ENCODE results near the gene STIMATE. TPM values are rescaled to one million over a fixed set of nuclear protein-coding genes. Genes with fewer than 3 reads are reported as not detected.

The STIMATE gene
- total and polyA plus RNA-seq, 9 of the 15 experiments (the other 6 are each of a cell fraction or from before 2014, with no cell fraction given): 0.14 to 7.7 (median 4.9) TPM

DNA sequence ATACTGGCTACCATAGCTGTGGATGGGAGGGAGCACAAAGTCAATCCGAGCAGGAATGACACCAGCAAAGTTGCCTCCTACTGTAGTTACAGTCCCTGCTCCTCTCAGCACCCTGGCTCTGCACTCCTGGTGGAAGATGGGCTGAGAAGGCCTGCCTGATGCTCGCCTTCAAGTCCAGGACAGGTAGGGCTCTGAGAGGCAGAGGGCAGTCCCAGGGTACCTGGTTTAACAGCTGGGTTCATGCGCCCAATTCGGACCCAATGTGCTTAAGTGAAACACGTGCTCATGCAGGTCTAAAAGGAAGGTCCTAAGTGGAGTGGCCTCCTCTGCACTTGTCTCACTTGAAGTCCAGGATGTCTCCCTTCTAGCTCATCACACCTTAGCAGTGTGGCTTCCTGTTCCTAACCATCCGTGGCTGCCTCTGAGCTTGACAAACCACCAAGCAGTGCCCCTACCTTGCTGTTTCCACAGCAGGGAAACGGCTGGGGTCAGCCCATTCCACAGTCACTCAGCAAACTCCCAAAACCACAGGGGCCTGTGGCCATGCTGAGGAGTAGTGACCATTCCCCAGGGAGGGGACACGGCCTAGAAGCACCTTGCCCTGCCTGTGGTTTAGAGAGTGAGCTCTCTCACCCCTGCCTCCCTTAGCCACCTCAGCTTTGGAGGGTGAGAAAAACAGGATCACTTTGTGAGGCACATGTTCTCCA is 58.6 kb downstream of the STIMATE start:
- DNase-seq (ENCODE audit: extremely low read depth in 1 of 4, low spot score in 3 of 4): no peak
- BruUV-seq (replicated peaks): no TSS peak
- intact Hi-C loops (cut with micrococcal nuclease): no loop called here
- no peak for FAIRE-seq
- Histone ChIP-seq H3K27me3 (ENCODE audit: control insufficient read depth in 2 of 2, insufficient read depth in 2 of 2, low read length in 2 of 2) (no peaks in the 10 kb centered on the region), H3K4me1 (replicated peaks in 1 of 2; ENCODE audit: control insufficient read depth in 2 of 2, insufficient read depth in 2 of 2, low read length in 2 of 2) (no peaks in the 10 kb centered on the region; a peak in 1 of 5 replicates), H3K27ac (ENCODE audit: extremely low read depth, low read depth, low read length) (no peak overlapping the region), H3K9me1 (ENCODE audit: control insufficient read depth, insufficient read depth, low read length) (no peaks in the 10 kb centered on the region), H3K9ac (ENCODE audit: insufficient read depth in 1 of 2, low read depth in 2 of 2, low read length in 2 of 2) (no peak overlapping the region), H2AFZ (ENCODE audit: low read depth, low read length) (no peak overlapping the region), H3K4me2 (ENCODE audit: insufficient read depth, low read length) (no peak overlapping the region), H3K4me3 (no peak overlapping the region), H3K79me2 (ENCODE audit: control insufficient read depth, insufficient read depth, low read length) (no peaks in the 10 kb centered on the region), H3K36me3 (ENCODE audit: control insufficient read depth, insufficient read depth, low read length) (no peaks in the 10 kb centered on the region), H3K9me3 (replicated peaks; ENCODE audit: control insufficient read depth, insufficient read depth, low read depth, low read length) (no peaks in the 10 kb centered on the region), H4K20me1 (replicated peaks; ENCODE audit: control insufficient read depth, insufficient read depth, low read length) (no peaks in the 10 kb centered on the region)
- no peak for ATAC-seq
- ChIA-PET POLR2A (interaction anchor here (0.6 to 1.3 kb wide), 4 partner anchors 9 to 219 kb away, joined by 3 to 4 read pairs (median 3); no protein-coding TSS in a partner anchor), CTCF (ENCODE audit: low intra/inter-chr PET ratio) (no interaction called here)
- in situ Hi-C loops (cut with MboI): no loop called here
- WGBS (ENCODE audit: insufficient coverage, low coverage, missing lambda C conversion rate): 37% methylated on average over 7 of the region's 8 CpGs
- TF ChIP-seq HIVEP1 (CRISPR knock-in tag; IDR thresholded peaks at IDR 0.05) (no peak), ARID1B (IDR thresholded peaks at IDR 0.05) (no peak), CHCHD3 (CRISPR knock-in tag; IDR thresholded peaks at IDR 0.05) (no peak), ZNF143 (CRISPR knock-in tag; IDR thresholded peaks at IDR 0.05) (no peak), RBM39 (optimal IDR thresholded peaks at IDR 0.05; ENCODE audit: low read depth, low read length) (no peak), ZNF589 (CRISPR knock-in tag; IDR thresholded peaks at IDR 0.05; ENCODE audit: low read depth) (no peak), POLR2B (IDR thresholded peaks at IDR 0.05; ENCODE audit: low read depth, partially characterized antibody) (no peak), HMGN3 (IDR thresholded peaks at IDR 0.05; ENCODE audit: borderline replicate concordance, extremely low read depth, insufficient read length, low read depth, low read length) (no peak), ZNF696 (CRISPR knock-in tag; conservative IDR thresholded peaks at IDR 0.05) (no peak), ZNF830 (CRISPR knock-in tag; IDR thresholded peaks at IDR 0.05) (no peak)
- TF ChIP-seq, protein P1, sequence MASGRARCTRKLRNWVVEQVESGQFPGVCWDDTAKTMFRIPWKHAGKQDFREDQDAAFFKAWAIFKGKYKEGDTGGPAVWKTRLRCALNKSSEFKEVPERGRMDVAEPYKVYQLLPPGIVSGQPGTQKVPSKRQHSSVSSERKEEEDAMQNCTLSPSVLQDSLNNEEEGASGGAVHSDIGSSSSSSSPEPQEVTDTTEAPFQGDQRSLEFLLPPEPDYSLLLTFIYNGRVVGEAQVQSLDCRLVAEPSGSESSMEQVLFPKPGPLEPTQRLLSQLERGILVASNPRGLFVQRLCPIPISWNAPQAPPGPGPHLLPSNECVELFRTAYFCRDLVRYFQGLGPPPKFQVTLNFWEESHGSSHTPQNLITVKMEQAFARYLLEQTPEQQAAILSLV (tag; IDR thresholded peaks at IDR 0.05): no peak
- TF ChIP-seq, protein P2, sequence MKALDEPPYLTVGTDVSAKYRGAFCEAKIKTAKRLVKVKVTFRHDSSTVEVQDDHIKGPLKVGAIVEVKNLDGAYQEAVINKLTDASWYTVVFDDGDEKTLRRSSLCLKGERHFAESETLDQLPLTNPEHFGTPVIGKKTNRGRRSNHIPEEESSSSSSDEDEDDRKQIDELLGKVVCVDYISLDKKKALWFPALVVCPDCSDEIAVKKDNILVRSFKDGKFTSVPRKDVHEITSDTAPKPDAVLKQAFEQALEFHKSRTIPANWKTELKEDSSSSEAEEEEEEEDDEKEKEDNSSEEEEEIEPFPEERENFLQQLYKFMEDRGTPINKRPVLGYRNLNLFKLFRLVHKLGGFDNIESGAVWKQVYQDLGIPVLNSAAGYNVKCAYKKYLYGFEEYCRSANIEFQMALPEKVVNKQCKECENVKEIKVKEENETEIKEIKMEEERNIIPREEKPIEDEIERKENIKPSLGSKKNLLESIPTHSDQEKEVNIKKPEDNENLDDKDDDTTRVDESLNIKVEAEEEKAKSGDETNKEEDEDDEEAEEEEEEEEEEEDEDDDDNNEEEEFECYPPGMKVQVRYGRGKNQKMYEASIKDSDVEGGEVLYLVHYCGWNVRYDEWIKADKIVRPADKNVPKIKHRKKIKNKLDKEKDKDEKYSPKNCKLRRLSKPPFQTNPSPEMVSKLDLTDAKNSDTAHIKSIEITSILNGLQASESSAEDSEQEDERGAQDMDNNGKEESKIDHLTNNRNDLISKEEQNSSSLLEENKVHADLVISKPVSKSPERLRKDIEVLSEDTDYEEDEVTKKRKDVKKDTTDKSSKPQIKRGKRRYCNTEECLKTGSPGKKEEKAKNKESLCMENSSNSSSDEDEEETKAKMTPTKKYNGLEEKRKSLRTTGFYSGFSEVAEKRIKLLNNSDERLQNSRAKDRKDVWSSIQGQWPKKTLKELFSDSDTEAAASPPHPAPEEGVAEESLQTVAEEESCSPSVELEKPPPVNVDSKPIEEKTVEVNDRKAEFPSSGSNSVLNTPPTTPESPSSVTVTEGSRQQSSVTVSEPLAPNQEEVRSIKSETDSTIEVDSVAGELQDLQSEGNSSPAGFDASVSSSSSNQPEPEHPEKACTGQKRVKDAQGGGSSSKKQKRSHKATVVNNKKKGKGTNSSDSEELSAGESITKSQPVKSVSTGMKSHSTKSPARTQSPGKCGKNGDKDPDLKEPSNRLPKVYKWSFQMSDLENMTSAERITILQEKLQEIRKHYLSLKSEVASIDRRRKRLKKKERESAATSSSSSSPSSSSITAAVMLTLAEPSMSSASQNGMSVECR (CRISPR knock-in tag; IDR thresholded peaks at IDR 0.05): no peak
- TF ChIP-seq, protein P3, sequence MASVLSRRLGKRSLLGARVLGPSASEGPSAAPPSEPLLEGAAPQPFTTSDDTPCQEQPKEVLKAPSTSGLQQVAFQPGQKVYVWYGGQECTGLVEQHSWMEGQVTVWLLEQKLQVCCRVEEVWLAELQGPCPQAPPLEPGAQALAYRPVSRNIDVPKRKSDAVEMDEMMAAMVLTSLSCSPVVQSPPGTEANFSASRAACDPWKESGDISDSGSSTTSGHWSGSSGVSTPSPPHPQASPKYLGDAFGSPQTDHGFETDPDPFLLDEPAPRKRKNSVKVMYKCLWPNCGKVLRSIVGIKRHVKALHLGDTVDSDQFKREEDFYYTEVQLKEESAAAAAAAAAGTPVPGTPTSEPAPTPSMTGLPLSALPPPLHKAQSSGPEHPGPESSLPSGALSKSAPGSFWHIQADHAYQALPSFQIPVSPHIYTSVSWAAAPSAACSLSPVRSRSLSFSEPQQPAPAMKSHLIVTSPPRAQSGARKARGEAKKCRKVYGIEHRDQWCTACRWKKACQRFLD (CRISPR knock-in tag; IDR thresholded peaks at IDR 0.05): no peak

Measured in K562 (cell line).